Measurements from ENCODE around the gene HSD11B1. TPM values are rescaled to one million over a fixed set of nuclear protein-coding genes. Genes with fewer than 3 reads are reported as not detected.

Gene HSD11B1
- total and polyA plus RNA-seq, 2 donors = 0.14 to 0.55 TPM

- no peak for DNase-seq (ENCODE audit: low read depth in 6 of 9, low spot score in 9 of 9)
Observed at GRCh38 chr1:209667708-209668107, 36.9 kb upstream of the HSD11B1 start.

GRCh38 chr1:209670441-209671082, 34.1 kb upstream of the HSD11B1 start:
- no peak for DNase-seq (ENCODE audit: low read depth in 6 of 9, low spot score in 9 of 9)

More at GRCh38 chr1:209667708-209668107, 36.9 kb upstream of the HSD11B1 start:
- Histone ChIP-seq H3K27ac (ENCODE audit: low read depth in 1 of 2, low read length in 1 of 2) (no peak overlapping the region), H3K27me3 (ENCODE audit: control insufficient read depth in 2 of 2, insufficient read depth in 1 of 2, low read length in 1 of 2) (peaks cover 0 to 4% of the 10 kb centered on the region in 2 donors), H3K4me1 (ENCODE audit: control insufficient read depth in 2 of 2, insufficient read depth in 2 of 2, low read length in 2 of 2) (no peaks in the 10 kb centered on the region), H3K36me3 (ENCODE audit: control insufficient read depth in 2 of 2, insufficient read depth in 2 of 2, low read length in 1 of 2) (no peaks in the 10 kb centered on the region), H3K9me3 (ENCODE audit: control insufficient read depth in 2 of 2, insufficient read depth in 1 of 2, low read length in 1 of 2) (no peaks in the 10 kb centered on the region), H3K4me3 (ENCODE audit: low read length in 2 of 2) (no peak overlapping the region)
- WGBS = 92% methylated on average over 4 of the region's 4 CpGs

GRCh38 chr1:209672705-209673630, 31.7 kb upstream of the HSD11B1 start:
- Histone ChIP-seq H3K4me3 (ENCODE audit: low read length in 2 of 2) (no peak overlapping the region), H3K27me3 (ENCODE audit: control insufficient read depth in 2 of 2, insufficient read depth in 1 of 2, low read length in 1 of 2) (peaks cover 27 to 53% of the 10 kb centered on the region in 2 donors), H3K9me3 (ENCODE audit: control insufficient read depth in 2 of 2, insufficient read depth in 1 of 2, low read length in 1 of 2) (peaks cover 0 to 4% of the 10 kb centered on the region in 2 donors), H3K36me3 (ENCODE audit: control insufficient read depth in 2 of 2, insufficient read depth in 2 of 2, low read length in 1 of 2) (no peaks in the 10 kb centered on the region), H3K4me1 (ENCODE audit: control insufficient read depth in 2 of 2, insufficient read depth in 2 of 2, low read length in 2 of 2) (no peaks in the 10 kb centered on the region), H3K27ac (ENCODE audit: low read depth in 1 of 2, low read length in 1 of 2) (no peak overlapping the region)
- DNase-seq (ENCODE audit: low read depth in 6 of 9, low spot score in 9 of 9) = no peak
- 34% methylated on average over 5 of the region's 5 CpGs for WGBS

More at GRCh38 chr1:209670441-209671082, 34.1 kb upstream of the HSD11B1 start:
- H3K36me3 ChIP-seq (ENCODE audit: control insufficient read depth in 2 of 2, insufficient read depth in 2 of 2, low read length in 1 of 2) = no peaks in the 10 kb centered on the region
- peaks cover 0 to 1% of the 10 kb centered on the region in 2 donors for H3K9me3 ChIP-seq (ENCODE audit: control insufficient read depth in 2 of 2, insufficient read depth in 1 of 2, low read length in 1 of 2)
- no peak overlapping the region for H3K4me3 ChIP-seq (ENCODE audit: low read length in 2 of 2)
- no peak overlapping the region for H3K27ac ChIP-seq (ENCODE audit: low read depth in 1 of 2, low read length in 1 of 2)
- no peaks in the 10 kb centered on the region for H3K4me1 ChIP-seq (ENCODE audit: control insufficient read depth in 2 of 2, insufficient read depth in 2 of 2, low read length in 2 of 2)
- peaks cover 16 to 33% of the 10 kb centered on the region in 2 donors for H3K27me3 ChIP-seq (ENCODE audit: control insufficient read depth in 2 of 2, insufficient read depth in 1 of 2, low read length in 1 of 2)
- WGBS = 91% methylated on average over 1 of the region's 1 CpG

GRCh38 chr1:209673631-209674417, 30.8 kb upstream of the HSD11B1 start:
- Histone ChIP-seq H3K27me3 (ENCODE audit: control insufficient read depth in 2 of 2, insufficient read depth in 1 of 2, low read length in 1 of 2) (peaks cover 27 to 53% of the 10 kb centered on the region in 2 donors), H3K36me3 (ENCODE audit: control insufficient read depth in 2 of 2, insufficient read depth in 2 of 2, low read length in 1 of 2) (no peaks in the 10 kb centered on the region), H3K4me1 (ENCODE audit: control insufficient read depth in 2 of 2, insufficient read depth in 2 of 2, low read length in 2 of 2) (no peaks in the 10 kb centered on the region), H3K4me3 (ENCODE audit: low read length in 2 of 2) (no peak overlapping the region), H3K9me3 (ENCODE audit: control insufficient read depth in 2 of 2, insufficient read depth in 1 of 2, low read length in 1 of 2) (peaks cover 0 to 4% of the 10 kb centered on the region in 2 donors), H3K27ac (ENCODE audit: low read depth in 1 of 2, low read length in 1 of 2) (no peak overlapping the region)
- 83% methylated on average over 7 of the region's 7 CpGs for WGBS
- no peak for DNase-seq (ENCODE audit: low read depth in 6 of 9, low spot score in 9 of 9)

GRCh38 chr1:209674957-209675564, 29.6 kb upstream of the HSD11B1 start, which contains the start of gene G0S2:
G0S2 (plus strand) TSS chr1:209675412; CDS start chr1:209675685, 273 bp downstream.
- no peak for DNase-seq (ENCODE audit: low read depth in 6 of 9, low spot score in 9 of 9)
- Histone ChIP-seq H3K4me3 (ENCODE audit: low read length in 2 of 2) (peak within 1 kb of the TSS; percentile 9 to 11), H3K27me3 (ENCODE audit: control insufficient read depth in 2 of 2, insufficient read depth in 1 of 2, low read length in 1 of 2) (peaks cover 29 to 55% of the 10 kb centered on the region in 2 donors), H3K4me1 (ENCODE audit: control insufficient read depth in 2 of 2, insufficient read depth in 2 of 2, low read length in 2 of 2) (no peaks in the 10 kb centered on the region), H3K27ac (ENCODE audit: low read depth in 1 of 2, low read length in 1 of 2) (no peak within 1 kb of the TSS), H3K36me3 (ENCODE audit: control insufficient read depth in 2 of 2, insufficient read depth in 2 of 2, low read length in 1 of 2) (no peaks in the 10 kb centered on the region), H3K9me3 (ENCODE audit: control insufficient read depth in 2 of 2, insufficient read depth in 1 of 2, low read length in 1 of 2) (peaks cover 0 to 4% of the 10 kb centered on the region in 2 donors)
- WGBS = 4% methylated on average over 47 of the region's 47 CpGs

- H3K9me3 ChIP-seq (ENCODE audit: control insufficient read depth in 2 of 2, insufficient read depth in 1 of 2, low read length in 1 of 2) = peaks cover 0 to 4% of the 10 kb centered on the region in 2 donors
- H3K36me3 ChIP-seq (ENCODE audit: control insufficient read depth in 2 of 2, insufficient read depth in 2 of 2, low read length in 1 of 2) = no peaks in the 10 kb centered on the region
- H3K4me3 ChIP-seq (ENCODE audit: low read length in 2 of 2) = peak overlapping the region; percentile 9 to 11
- DNase-seq (ENCODE audit: low read depth in 6 of 9, low spot score in 9 of 9) = no peak
- no peaks in the 10 kb centered on the region for H3K4me1 ChIP-seq (ENCODE audit: control insufficient read depth in 2 of 2, insufficient read depth in 2 of 2, low read length in 2 of 2)
- 4% methylated on average over 34 of the region's 34 CpGs for WGBS
- H3K27me3 ChIP-seq (ENCODE audit: control insufficient read depth in 2 of 2, insufficient read depth in 1 of 2, low read length in 1 of 2) = peaks cover 29 to 55% of the 10 kb centered on the region in 2 donors
- no peak overlapping the region for H3K27ac ChIP-seq (ENCODE audit: low read depth in 1 of 2, low read length in 1 of 2)
Observed at GRCh38 chr1:209675565-209676154, 29.0 kb upstream of the HSD11B1 start.

- peaks cover 22 to 44% of the 10 kb centered on the region in 2 donors for H3K27me3 ChIP-seq (ENCODE audit: control insufficient read depth in 2 of 2, insufficient read depth in 1 of 2, low read length in 1 of 2)
- H3K36me3 ChIP-seq (ENCODE audit: control insufficient read depth in 2 of 2, insufficient read depth in 2 of 2, low read length in 1 of 2) = no peaks in the 10 kb centered on the region
- H3K27ac ChIP-seq (ENCODE audit: low read depth in 1 of 2, low read length in 1 of 2) = no peak overlapping the region
- WGBS = 93% methylated on average over 4 of the region's 4 CpGs
- H3K4me1 ChIP-seq (ENCODE audit: control insufficient read depth in 2 of 2, insufficient read depth in 2 of 2, low read length in 2 of 2) = no peaks in the 10 kb centered on the region
- DNase-seq (ENCODE audit: low read depth in 6 of 9, low spot score in 9 of 9) = no peak
- peaks cover 0 to 4% of the 10 kb centered on the region in 2 donors for H3K9me3 ChIP-seq (ENCODE audit: control insufficient read depth in 2 of 2, insufficient read depth in 1 of 2, low read length in 1 of 2)
- H3K4me3 ChIP-seq (ENCODE audit: low read length in 2 of 2) = no peak overlapping the region
Observed at GRCh38 chr1:209678981-209679539, 25.6 kb upstream of the HSD11B1 start.

- peaks cover 5 to 14% of the 10 kb centered on the region in 2 donors for H3K27me3 ChIP-seq (ENCODE audit: control insufficient read depth in 2 of 2, insufficient read depth in 1 of 2, low read length in 1 of 2)
- H3K4me1 ChIP-seq (ENCODE audit: control insufficient read depth in 2 of 2, insufficient read depth in 2 of 2, low read length in 2 of 2) = peaks cover 0 to 5% of the 10 kb centered on the region in 2 donors
- no peaks in the 10 kb centered on the region for H3K9me3 ChIP-seq (ENCODE audit: control insufficient read depth in 2 of 2, insufficient read depth in 1 of 2, low read length in 1 of 2)
- peak in 1 of 9 donors; percentile 31 for DNase-seq (ENCODE audit: low read depth in 6 of 9, low spot score in 9 of 9)
- no peaks in the 10 kb centered on the region for H3K36me3 ChIP-seq (ENCODE audit: control insufficient read depth in 2 of 2, insufficient read depth in 2 of 2, low read length in 1 of 2)
- WGBS = 31% methylated on average over 4 of the region's 4 CpGs
- no peak overlapping the region for H3K4me3 ChIP-seq (ENCODE audit: low read length in 2 of 2)
- H3K27ac ChIP-seq (ENCODE audit: low read depth in 1 of 2, low read length in 1 of 2) = no peak overlapping the region
Observed at GRCh38 chr1:209685821-209686220, 18.8 kb upstream of the HSD11B1 start.

All from thymus (tissue), 11 donors.